Measurements from ENCODE around the gene ARHGAP22.

Gene ARHGAP22

GRCh38 chr10:48607356-48608278 lies 2.7 kb upstream of the ARHGAP22 start:
- DNase-seq (ENCODE audit: low read depth in 2 of 2), result no peak

GRCh38 chr10:48606530-48607355 lies 1.9 kb upstream of the ARHGAP22 start:
- DNase-seq (ENCODE audit: low read depth in 2 of 2), result peak; percentile 49 to 58

GRCh38 chr10:48605786-48606529 lies 1.1 kb upstream of the ARHGAP22 start:
- DNase-seq (ENCODE audit: low read depth in 2 of 2), result no peak

GRCh38 chr10:48604039-48604990 lies 558 bp downstream of the ARHGAP22 start:
- DNase-seq (ENCODE audit: low read depth in 2 of 2), result no peak

- DNase-seq (ENCODE audit: low read depth in 2 of 2), result no peak
Observed at GRCh38 chr10:48603421-48604038, 1.3 kb downstream of the ARHGAP22 start.

GRCh38 chr10:48602401-48603135 lies 2.3 kb downstream of the ARHGAP22 start:
- DNase-seq (ENCODE audit: low read depth in 2 of 2), result no peak

GRCh38 chr10:48601789-48602188 lies 3.1 kb downstream of the ARHGAP22 start:
- DNase-seq (ENCODE audit: low read depth in 2 of 2), result no peak

- DNase-seq (ENCODE audit: low read depth in 2 of 2), result no peak
Observed at GRCh38 chr10:48600645-48601505, 4.0 kb downstream of the ARHGAP22 start.

- no peak for DNase-seq (ENCODE audit: low read depth in 2 of 2)
Observed at GRCh38 chr10:48599830-48600134, 5.1 kb downstream of the ARHGAP22 start.

- no peak for DNase-seq (ENCODE audit: low read depth in 2 of 2)
Observed at GRCh38 chr10:48598936-48599829, 5.7 kb downstream of the ARHGAP22 start.

GRCh38 chr10:48598243-48598935 lies 6.5 kb downstream of the ARHGAP22 start:
- no peak for DNase-seq (ENCODE audit: low read depth in 2 of 2)

- no peak for DNase-seq (ENCODE audit: low read depth in 2 of 2)
Observed at GRCh38 chr10:48595539-48595932, 9.3 kb downstream of the ARHGAP22 start.

GRCh38 chr10:48594803-48595538 lies 9.9 kb downstream of the ARHGAP22 start:
- no peak for DNase-seq (ENCODE audit: low read depth in 2 of 2)

- no peak for DNase-seq (ENCODE audit: low read depth in 2 of 2)
Observed at GRCh38 chr10:48594371-48594770, 10.5 kb downstream of the ARHGAP22 start.

- no peak for DNase-seq (ENCODE audit: low read depth in 2 of 2)
Observed at GRCh38 chr10:48592346-48592745, 12.5 kb downstream of the ARHGAP22 start.

GRCh38 chr10:48590945-48591344 lies 13.9 kb downstream of the ARHGAP22 start:
- DNase-seq (ENCODE audit: low read depth in 2 of 2), result no peak

- DNase-seq (ENCODE audit: low read depth in 2 of 2), result peak; percentile 49 to 56
Observed at GRCh38 chr10:48589266-48589665, 15.6 kb downstream of the ARHGAP22 start.

All from fibroblast of skin of left quadriceps (primary cell).